Mucosa of gallbladder (tissue), 1 donor: ENCODE results near the gene CWC25. TPM values are rescaled to one million over a fixed set of nuclear protein-coding genes. Genes with fewer than 3 reads are reported as not detected.
"Not testable (repeated sequence)": the region's sequence is repeated elsewhere in the genome, so short reads cannot be mapped to it uniquely, and the experiment has no call there.

Experiments used
- DNase-seq: peaks from one replicate; pipeline ENCODE4 v3.0.0-alpha.2; 2020; ENCODE audit warnings: low spot score
- total RNA-seq: library from RNA; stranded (reverse); gene quantifications from one replicate; pipeline ENCODE4 v1.2.1, GENCODE V29; 2021
- donor health status: DM: no; HTN: no; CAD: no.

CWC25 gene
- 19.3 TPM for total RNA-seq

DNA sequence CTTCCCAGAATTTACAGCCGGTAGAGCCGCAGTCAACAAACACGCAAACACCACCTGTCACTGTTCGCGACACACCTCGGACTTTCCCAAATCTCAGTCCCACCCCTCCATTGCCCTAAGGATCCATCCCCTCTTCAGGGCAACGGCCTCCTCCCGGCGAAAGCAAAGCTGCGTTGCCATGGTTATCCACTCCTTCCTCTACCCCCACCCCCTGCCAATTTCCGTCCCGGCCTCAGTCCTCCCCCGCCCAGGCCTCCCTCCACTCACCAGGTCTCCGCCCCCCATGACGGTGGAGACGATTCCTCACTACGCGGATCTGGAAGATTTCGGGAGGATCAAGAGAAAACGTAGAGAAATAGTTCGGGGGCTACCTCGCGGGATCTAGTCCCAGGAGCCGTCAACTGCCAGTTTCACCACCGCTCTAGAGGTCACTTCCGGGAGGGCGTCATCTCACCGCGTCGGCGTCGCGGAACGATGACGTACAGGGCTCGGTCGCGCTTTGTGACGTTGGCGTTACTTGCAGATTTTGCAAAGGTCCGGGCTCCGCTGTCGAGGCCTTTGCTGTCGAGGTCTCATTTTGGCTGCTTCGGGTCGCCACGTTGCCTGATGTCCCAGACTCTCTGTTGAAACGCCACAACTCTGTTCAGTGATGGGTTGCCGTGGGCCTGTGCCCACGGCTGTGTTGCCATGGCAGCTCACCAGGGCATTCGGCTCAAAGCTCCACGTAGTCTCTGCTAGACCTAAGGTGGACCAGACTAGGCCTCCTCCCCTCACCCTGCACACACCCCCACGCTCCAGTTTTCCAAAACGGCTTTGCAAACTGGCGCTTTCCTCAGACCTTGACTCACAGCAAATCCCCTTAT, at the start of gene CWC25:
Gene CWC25, minus strand, starts transcription at position 423 of the 863 bp plus-strand sequence. Its CDS starts 138 bp downstream, at position 285.
- DNase-seq = peak; percentile 98

- DNase-seq = no peak
Measured at GRCh38 chr17:38873640-38874380, 48.7 kb upstream of the CWC25 start.

- DNase-seq = no peak
Measured at GRCh38 chr17:38872671-38873385, 47.7 kb upstream of the CWC25 start.

DNA sequence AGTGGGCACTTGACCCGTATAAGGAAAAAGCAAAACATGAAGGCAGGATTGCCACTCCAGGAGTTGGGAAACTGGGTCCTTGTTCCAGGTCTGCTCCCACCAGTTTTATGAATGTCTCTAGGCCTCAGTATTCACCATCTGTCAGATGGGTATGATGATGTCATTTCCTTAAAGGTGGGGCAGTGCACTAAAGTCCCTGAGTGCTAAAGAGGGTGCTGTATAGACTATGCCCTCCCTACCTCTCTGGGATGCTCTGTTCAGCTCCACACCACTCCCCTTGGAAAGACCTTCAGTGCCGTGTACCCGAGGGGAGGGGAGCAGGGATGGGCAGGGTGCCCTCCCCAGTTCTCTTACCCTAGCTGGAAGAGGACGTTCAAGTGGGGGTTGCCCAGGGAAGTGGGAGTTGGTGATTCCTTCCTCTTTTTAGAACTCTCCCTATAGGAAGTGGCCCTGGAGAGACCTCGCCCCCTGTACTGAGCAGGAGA, 46.9 kb upstream of the CWC25 start:
- no peak for DNase-seq

GRCh38 chr17:38871247-38872015, 46.3 kb upstream of the CWC25 start:
- peak; percentile 84 for DNase-seq

DNA sequence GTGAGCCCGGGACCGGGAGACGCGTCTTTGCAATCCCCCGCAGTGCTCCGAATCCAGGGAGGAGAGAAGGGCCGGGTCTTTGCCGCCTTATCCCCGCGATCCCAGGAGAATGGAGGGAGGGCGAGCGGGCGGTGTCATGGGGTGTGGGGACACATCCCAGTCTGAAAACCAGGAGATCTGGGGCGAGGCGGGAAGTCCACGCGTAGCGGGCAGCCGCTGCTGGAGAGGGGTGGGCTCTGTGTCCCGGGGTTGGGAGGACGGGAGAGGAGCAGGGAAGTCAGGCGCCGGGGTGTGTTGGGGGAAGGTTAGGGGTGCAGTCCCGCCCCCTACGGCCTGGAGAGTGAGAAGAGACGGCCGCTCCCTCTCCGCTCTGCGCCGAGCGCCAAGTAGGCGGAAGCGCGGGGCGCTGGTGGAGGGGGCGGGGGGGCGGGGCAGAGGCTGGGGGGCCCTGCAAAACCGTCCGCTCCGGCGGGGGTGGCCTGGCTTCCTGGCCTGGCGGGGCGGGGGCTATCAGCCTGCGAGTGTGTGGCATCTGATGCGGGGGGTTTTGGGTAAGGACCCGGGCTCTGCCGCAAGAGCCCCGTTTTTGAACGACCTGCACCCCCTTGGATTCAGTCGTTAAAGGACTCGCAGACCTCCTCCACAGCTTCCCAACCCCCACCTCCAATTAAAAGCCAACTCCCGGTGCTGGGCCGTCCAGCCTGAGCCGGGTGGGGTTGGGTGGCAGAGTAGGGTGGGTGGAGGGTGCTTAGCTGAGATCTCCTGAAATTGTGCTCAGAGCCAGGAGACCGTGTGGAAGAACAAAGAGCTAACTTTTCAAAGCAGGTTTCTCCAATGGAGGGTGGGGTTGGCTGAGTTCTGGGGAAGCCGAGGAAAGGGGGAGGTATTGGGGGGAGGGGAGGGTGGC, 45.4 kb upstream of the CWC25 start:
- DNase-seq = peak; percentile 77

GRCh38 chr17:38869526-38870258, 44.6 kb upstream of the CWC25 start, which contains the start of gene LASP1:
Gene LASP1, plus strand, starts transcription at chr17:38870058. Its CDS starts 132 bp downstream, at chr17:38870190.
- DNase-seq = peak; percentile 89

GRCh38 chr17:38868817-38869525, 43.9 kb upstream of the CWC25 start:
- peak; percentile 91 for DNase-seq

DNA sequence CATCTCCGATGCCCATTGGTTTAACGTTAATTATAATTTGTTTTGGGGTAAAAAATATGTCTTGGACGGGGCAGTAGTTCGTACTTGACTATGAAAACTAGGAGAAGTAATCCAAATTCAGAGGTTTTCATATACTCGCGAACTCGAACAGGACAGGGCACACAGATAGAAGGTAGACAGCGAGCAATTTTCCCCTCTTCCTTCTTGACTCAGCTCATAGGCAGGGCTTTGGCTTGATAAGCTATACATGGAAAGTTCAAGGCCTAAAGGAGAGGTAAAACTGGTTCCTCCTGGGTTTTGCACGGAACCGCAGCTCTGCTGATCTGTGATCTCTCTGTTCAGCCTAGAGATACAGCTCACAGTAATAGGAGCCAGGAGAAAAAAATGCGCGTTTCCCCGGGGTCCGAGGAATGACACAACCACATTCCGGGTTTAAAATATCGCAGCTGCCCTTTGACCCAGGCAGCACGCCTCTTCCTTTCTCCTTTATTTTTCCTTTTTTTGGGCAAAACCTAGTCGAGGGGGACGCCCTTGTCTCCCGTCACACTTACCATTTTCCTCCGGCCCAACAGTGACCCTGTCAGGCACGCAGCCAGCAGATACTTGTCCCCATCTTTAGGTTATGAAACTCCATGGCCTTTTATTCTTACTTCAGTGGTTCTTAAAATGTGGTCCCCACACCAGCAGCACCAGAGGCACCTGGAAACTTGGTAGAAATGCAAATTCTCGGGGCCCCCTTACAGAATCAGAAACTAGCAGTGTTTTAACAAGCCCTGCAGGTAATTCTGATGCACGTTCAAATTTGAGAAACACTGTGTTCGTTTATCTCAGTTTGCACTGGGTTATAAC, 43.1 kb upstream of the CWC25 start:
- DNase-seq = peak; percentile 61

DNA sequence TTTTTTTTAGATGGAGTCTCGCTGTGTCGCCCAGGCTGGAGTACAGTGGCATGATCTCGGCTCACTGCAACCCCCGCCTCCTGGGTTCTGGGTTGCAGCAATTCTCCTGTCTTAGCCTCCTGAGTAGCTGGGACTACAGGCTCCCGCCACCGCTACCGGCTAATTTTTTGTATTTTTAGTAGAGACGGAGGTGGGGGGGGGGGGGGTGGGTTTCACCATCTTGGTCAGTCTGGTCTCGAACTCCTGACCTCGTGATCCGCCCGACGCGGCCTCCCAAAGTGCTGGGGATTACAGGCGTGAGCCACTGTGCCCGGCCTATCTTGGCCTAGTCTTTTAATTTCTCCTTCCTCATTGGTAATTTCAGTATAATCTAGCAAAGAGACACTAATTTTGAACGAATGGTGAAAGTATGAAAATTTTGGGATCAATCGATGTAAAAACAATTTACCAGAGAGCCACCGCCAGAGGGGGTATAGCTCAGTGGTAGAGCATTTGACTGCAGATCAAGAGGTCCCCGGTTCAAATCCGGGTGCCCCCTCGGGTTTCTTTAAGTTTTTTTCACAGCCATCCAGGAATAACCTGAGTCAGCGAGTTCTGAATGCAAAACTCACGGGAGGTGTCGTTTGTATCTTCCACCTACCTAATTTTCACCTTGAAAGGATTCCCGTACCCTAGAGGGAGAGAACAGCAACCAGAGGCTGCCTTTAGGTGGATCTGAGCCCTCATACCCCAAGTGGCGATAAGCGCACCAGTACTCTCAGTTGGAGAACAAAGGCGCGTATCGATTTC, 42.3 kb upstream of the CWC25 start:
- DNase-seq = peak; percentile 50

DNA sequence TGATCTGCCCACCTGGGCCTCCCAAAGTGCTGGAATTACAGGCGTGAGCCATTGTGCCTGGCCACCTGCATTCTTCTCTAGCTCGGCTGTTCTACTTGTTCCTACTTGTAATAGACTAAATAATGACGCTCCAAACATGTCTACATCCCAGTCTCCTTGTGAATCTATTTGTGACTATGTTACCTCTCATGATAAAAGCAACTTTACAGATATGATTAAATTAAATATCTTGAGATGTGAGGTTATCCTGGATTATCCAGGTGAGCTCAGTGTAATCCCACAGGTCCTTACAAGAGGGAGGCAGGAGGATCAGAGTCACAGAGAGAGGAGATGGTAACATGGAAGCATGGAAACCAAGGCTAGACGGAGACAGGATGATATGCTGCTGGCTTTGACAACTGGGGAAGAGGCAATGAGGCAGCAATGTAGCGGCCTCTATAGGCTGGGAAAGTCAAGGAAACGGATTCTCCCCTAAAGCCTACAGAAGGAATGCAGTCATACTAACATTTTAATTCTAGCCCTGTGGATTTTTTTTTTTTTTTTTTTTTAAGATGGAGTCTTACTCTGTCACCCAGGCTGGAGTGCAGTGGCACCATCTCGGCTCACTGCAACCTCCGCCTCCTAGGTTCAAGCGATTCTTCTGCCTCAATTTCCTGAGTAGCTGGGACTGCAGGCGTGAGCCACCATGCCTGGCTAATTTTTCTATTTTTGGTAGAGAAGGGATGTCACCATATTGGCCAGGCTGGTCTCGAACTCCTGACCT, 39.7 kb upstream of the CWC25 start:
- no peak for DNase-seq

DNA sequence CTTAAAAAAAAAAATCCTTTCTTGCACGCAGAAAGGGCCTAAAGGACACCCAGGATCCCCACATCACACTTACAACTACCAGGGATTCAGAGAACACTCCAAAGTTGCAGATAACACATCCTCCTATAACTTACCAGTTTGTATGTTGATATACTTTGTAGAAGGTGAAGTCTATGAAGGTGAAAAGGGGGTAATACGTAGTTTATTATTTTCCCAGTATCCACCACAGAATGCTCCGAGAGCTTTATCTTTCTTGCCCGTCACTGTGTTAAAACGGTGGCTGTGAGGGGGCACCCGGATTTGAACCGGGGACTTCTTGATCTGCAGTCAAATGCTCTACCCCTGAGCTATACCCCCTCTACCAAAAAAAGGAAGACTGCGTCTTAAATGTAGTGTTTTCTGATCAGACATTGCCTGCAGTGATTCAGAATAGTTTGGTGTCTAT, 36.3 kb upstream of the CWC25 start:
- no peak for DNase-seq

DNA sequence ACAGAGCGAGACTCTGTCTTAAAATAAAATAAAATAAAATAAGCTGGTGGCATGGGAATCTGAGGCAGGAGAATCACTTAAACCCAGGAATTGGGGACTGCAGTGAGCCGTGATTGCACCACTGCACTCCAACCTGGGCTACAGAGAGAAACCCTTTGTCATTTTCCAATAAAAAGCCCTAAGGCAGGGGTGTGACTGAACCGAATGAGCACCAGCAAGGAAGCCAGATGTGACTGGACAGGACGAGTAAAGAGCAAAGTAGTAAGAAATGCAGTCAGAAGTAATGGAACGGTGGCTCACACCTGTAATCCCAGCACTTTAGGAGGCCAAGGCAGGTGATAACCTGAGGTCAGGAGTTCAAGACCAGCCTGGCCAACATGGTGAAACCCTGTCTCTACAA, 32.1 kb upstream of the CWC25 start:
- no peak for DNase-seq

GRCh38 chr17:38855101-38855714, 30.1 kb upstream of the CWC25 start:
- DNase-seq = not testable (repeated sequence)
